NCI-H345 treated with DMSO at 0.1 percent for 48 hours (cell line): ENCODE measurements around the gene ZER1.
"Not testable (repeated sequence)": the region's sequence is repeated elsewhere in the genome, so short reads cannot be mapped to it uniquely, and the experiment has no call there.

Source experiments
- DNase-seq: peaks from one replicate; lab custom pipeline; 2025; ENCODE audit not compliant: unreplicated experiment; lab: John Stamatoyannopoulos, UW

The ZER1 gene

DNA sequence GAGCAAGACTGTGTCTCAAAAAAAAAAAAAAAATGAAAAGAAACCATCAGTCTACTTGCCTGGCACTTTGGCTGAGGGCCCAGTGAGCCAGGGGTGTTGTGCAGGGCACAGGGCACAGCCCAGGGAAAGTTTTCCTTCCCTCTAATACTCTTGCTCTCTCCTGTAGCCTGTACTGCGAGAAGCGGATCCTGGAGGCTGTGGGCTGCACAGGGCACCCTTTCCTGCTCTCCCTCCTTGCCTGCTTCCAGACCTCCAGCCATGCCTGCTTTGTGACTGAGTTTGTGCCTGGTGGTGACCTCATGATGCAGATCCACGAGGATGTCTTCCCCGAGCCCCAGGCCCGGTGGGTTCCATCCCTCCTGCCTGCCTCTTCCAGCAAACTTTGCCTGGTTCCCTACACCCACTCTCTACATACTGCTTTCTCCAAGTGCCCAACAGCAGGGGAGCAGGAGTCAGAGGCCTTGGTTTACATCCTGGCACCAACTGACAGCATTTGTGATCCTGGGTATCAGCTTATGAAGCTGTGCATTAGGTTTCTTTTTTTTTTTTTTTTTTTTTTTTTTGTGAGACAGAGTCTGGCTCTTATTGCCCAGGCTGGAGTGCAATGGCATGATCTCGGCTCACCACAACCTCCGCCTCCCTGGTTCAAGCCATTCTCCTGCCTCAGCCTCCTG lies 55.0 kb downstream of the ZER1 start:
- DNase-seq: no peak

- no peak for DNase-seq
Observed at GRCh38 chr9:128715436-128715750, 56.3 kb downstream of the ZER1 start.

DNA sequence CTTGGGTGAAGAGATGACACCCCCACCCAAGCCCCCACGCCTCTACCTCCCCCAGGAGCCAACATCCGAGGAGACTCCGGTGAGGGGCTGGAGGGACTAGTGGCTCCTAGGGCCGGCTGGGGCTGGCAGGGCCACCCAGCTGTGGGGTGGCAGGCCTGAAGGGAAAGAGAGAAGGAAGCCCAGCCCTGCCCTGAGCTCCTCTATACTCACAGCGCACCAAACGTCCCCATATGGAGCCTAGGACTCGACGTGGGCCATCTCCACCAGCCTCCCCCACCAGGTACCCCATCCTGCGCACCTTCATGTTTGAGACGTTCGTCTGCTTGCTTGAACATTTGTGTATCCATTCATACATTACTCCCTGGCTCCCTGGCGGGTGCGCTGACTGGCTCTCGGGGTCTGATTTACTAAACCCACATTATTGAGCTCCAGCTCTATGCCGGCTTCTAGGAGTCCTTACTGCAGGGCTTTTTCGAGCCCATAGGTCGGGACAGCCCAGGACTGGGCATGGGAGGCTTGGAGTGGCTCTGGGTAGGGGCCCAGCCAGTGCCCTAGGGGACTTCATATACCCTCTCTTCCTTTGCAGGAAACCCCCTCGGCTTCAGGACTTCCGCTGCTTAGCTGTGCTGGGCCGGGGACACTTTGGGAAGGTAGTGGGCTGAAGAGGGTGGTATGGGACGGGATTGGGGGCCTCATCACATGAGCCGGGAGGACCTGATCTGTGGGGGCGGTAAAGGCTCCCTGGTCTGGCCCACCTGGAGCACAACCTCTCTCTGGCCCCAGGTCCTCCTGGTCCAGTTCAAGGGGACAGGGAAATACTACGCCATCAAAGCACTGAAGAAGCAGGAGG lies 56.9 kb downstream of the ZER1 start:
- DNase-seq: no peak

DNA sequence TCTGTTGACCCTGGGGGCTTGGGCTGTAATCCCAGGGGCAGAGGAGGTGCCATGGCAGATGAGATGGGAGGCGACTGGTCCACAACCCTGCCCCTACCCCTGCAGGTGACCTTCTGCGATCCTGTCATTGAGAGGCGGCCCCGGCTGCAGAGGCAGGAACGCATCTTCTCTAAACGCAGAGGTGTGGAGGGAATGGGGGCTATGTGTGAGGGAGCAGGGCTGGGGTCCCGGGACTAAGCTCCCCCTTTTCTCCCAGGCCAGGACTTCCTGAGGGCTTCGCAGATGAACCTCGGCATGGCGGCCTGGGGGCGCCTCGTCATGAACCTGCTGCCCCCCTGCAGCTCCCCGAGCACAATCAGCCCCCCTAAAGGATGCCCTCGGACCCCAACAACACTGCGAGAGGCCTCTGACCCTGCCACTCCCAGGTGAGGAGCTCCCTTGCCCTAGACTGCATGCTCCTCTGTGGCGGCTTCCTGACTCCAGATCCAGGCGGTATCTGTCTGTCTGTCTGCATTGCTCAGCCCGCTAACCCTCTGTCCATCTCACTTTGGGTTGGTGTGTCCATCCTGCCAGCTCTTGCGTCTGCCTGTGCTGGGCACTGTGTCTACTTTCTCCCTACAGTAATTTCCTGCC lies 57.7 kb downstream of the ZER1 start:
- DNase-seq: no peak

DNA sequence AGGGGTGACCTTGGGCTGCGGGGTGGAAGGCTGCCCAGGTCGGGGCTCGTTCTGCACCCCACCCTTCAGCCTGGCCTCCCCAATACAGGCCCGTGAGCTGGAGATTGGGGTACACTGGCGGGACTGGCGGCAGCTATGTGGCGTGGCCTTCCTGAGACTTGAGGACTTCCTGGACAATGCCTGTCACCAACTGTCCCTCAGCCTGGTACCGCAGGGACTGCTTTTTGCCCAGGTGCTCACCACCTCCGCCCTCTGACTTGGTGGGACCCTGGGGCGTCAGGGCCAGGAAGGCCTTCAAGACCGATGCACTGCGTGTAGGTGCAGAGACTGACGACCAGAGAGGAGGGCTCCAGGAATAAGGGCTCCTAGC lies 58.3 kb downstream of the ZER1 start:
- no peak for DNase-seq

GRCh38 chr9:128712451-128713410 lies 59.0 kb downstream of the ZER1 start:
- DNase-seq: no peak

- DNase-seq: no peak
Observed at GRCh38 chr9:128707446-128707845, 64.3 kb downstream of the ZER1 start.

GRCh38 chr9:128706671-128707381 lies 64.9 kb downstream of the ZER1 start:
- DNase-seq: no peak

DNA sequence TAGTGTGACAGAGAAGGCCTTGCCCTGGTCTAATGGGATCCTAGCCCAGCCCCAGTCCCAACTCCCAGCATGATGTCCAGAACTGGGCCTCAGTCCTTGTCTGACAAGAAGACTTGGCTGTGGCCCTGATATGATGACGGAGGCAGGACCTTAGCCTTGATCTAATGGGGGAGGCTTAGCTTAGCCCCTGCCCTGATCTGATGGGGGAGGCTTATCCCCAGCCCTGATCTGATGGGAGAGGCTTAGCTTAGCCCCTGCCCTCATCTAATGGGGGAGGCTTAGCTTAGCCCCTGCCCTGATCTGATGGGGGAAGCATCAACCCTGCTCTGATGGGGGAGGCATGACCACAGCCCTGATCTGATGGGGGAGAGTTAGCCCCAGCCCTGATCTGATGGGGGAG lies 65.7 kb downstream of the ZER1 start:
- no peak for DNase-seq

DNA sequence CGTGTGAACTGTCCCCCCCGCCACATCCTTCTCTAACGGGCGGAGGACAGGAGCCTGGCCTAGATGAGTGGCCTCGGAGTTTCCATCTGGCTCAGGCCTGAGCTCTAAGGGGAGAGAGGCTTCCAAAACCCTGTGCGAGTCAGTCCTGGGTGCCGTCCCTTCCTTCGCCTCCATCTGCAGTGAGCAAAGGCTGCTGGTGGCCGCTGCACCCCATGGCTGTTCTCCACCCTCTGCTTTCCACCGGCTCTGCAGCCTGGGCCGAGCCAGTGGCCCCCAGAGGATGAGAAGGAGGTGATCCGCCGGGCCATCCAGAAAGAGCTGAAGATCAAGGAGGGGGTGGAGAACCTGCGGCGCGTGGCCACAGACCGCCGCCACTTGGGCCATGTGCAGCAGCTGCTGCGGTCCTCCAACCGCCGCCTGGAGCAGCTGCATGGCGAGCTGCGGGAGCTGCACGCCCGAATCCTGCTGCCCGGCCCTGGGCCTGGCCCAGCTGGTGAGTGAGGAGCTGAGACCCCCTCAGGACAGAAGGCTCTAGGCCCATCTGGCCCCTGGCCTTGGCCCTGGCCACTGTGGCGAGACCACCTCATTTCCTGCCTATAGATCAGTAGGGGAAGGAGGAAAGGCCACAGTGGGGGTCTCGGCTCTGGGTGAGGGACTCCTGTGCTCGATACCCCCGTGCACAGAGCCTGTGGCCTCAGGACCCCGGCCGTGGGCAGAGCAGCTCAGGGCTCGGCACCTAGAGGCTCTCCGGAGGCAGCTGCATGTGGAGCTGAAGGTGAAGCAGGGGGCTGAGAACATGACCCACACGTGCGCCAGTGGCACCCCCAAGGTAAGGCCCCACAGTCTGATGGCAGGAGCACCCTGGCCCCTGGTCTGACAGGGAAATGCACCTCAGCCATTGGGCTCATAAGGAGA lies 66.4 kb downstream of the ZER1 start:
- no peak for DNase-seq

DNA sequence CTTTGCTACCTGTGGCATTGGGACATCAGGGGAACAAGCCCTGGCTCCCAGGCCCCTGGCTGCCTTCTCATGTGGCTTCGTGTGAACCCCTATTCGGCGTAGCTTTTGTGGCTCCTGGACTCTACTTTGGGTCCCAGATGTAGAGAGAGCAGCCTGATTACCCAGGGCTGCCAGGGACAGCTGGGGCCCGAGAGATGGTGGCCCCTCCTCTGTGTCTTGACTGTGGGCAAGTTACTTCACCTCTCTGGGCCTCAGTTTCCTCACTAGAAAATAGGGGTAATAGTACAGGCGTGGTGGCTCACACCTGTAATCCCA lies 67.4 kb downstream of the ZER1 start:
- DNase-seq: no peak

GRCh38 chr9:128703616-128704355 lies 67.9 kb downstream of the ZER1 start:
- DNase-seq: no peak

GRCh38 chr9:128702949-128703615 lies 68.6 kb downstream of the ZER1 start:
- DNase-seq: no peak

- DNase-seq: peak; percentile 56
Observed at GRCh38 chr9:128702445-128702948, 69.2 kb downstream of the ZER1 start, which contains the start of gene PKN3. TSS of gene PKN3 (plus strand) at chr9:128702503. CDS start at chr9:128702916, 413 bp downstream.

DNA sequence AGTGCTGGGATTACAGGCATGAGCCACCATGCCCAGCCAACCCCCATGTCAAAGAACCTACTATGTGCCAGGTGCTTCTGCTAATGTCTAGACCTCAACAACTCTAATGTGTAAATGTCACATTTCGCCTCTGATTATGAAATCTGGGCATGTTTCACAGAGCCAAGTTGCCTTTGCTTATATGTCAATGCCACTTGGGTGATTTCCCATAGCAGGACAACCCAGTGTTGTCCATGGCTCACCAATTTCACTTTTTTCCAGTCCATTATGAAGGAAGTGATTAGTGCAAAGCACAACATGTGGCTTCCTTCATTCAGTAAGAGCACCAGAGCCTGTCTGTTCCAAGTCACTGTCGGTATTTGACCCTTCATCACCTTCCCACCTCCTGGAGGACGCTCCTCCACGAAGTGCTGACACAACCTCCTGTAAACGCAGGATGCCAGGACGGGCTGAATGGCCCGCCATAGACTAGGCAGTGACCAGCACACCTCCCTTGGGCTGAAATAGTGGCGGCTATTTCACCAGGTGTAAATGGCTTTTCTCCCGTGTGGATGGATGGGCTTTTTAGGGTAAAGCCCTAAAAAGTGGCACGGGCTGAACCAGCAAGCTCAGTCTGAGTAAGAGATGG lies 70.4 kb downstream of the ZER1 start:
- no peak for DNase-seq

DNA sequence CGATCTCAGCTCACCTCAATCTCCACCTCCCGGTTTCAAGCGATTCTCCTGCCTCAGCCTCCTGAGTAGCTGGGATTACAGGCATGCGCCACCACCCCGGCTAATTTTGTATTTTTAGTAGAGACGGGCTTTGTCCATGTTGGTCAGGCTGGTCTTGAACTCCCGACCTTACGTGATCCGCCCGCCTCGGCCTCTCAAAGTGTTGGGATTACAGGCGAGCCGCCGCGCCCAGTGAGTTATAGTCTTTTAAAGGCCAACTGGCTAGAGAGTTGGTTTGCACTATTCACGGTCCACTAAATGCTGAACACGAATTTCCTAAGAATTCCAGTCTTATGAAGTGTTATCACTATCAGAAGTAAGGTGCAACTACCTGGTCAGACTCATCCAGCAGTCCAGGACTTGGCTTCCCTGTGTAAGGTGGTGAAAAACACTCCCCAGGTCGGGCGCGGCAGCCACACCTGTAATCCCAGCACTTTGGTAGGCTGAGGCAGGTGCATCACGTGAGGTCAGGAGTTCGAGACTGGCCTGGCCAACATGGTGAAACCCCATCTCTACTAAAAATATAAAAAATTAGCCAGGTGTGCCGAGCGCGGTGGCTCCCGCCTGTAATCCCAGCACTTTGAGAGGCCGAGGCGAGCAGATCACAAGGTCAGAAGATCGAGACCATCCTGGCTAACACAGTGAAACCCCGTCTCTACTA lies 72.5 kb downstream of the ZER1 start:
- not testable (repeated sequence) for DNase-seq
